ENCODE results near the gene SPIN2B.

Gene SPIN2B

DNA sequence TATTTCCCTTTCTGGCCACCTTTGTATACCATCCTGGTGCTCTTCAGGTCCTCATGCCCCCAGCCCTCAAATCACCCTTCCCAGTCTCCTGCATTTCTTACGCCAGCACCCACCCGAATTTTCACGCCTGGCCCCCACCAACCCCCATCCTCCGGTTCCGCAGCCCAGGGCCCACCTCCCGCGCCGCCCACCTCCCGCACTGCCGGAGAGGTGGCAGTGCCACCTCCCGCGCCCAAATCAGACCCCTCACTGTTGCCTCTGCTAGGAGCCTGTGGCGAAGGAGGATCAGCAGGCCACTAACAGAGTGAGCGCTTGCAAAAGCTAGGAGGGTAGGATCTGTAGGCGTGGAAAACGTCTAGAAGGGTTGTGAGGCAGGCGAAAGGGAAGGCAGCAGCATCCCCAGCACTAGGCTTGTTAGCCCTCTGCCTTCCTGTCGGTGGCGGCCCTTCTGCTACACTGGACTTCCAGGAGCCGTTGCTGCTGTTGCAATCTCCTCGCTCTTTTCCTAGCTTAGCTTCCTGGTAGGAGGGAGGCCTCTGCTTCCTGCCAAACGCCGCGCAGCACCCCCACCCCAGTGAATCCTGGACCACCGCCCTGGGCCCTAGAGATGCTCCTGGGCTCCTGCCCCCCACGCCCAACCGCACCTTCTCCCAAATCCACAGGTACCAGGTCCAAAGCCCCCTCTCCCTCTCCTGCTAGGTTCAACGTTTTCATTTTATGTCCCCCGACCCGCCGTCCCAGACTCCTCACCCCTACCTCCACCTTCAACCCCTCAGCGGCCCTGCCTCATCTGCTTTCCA is 51.0 kb downstream of the SPIN2B start:
- no peak for DNase-seq (ENCODE audit: low spot score)
